Measurements from ENCODE around the gene CETN3.
A peak's percentile ranks its signal among the peaks of the same experiment; 100 is the strongest.

Gene CETN3

GRCh38 chr5:90408571-90409317, 812 bp downstream of the CETN3 start:
- Histone ChIP-seq H3K36me3 (ENCODE audit: control insufficient read depth, insufficient read depth, low read length) (no peaks in the 10 kb centered on the region), H3K27me3 (replicated peaks; ENCODE audit: control insufficient read depth, insufficient read depth, low read length) (no peaks in the 10 kb centered on the region), H3K4me3 (replicated peaks; ENCODE audit: low read depth, low read length) (peak overlapping the region; percentile 100)
- no peak for DNase-seq (ENCODE audit: extremely low read depth, insufficient read length)
- TF ChIP-seq CTCF (IDR thresholded peaks at IDR 0.05; ENCODE audit: insufficient read depth, low read length, poor library complexity, severe bottlenecking) = no peak

GRCh38 chr5:90406466-90406865, 3.1 kb downstream of the CETN3 start:
- no peak for DNase-seq (ENCODE audit: extremely low read depth, insufficient read length)
- H3K4me3 ChIP-seq (replicated peaks; ENCODE audit: low read depth, low read length) = no peak overlapping the region
- TF ChIP-seq CTCF (IDR thresholded peaks at IDR 0.05; ENCODE audit: insufficient read depth, low read length, poor library complexity, severe bottlenecking) = no peak
- no peaks in the 10 kb centered on the region for H3K36me3 ChIP-seq (ENCODE audit: control insufficient read depth, insufficient read depth, low read length)
- H3K27me3 ChIP-seq (replicated peaks; ENCODE audit: control insufficient read depth, insufficient read depth, low read length) = no peaks in the 10 kb centered on the region

GRCh38 chr5:90402521-90403255, 6.9 kb downstream of the CETN3 start:
- Histone ChIP-seq H3K27me3 (replicated peaks; ENCODE audit: control insufficient read depth, insufficient read depth, low read length) (no peaks in the 10 kb centered on the region), H3K36me3 (ENCODE audit: control insufficient read depth, insufficient read depth, low read length) (no peaks in the 10 kb centered on the region; the same call in 1 of the 2 replicates)
- DNase-seq (ENCODE audit: extremely low read depth, insufficient read length) = no peak

GRCh38 chr5:90399251-90399650, 10.3 kb downstream of the CETN3 start:
- DNase-seq (ENCODE audit: extremely low read depth, insufficient read length) = no peak
- no peak for TF ChIP-seq CTCF (IDR thresholded peaks at IDR 0.05; ENCODE audit: insufficient read depth, low read length, poor library complexity, severe bottlenecking)
- H3K36me3 ChIP-seq (ENCODE audit: control insufficient read depth, insufficient read depth, low read length) = no peaks in the 10 kb centered on the region; the same call in 1 of the 2 replicates
- H3K27me3 ChIP-seq (replicated peaks; ENCODE audit: control insufficient read depth, insufficient read depth, low read length) = no peaks in the 10 kb centered on the region
- no peak overlapping the region for H3K4me3 ChIP-seq (replicated peaks; ENCODE audit: low read depth, low read length)

More at GRCh38 chr5:90402521-90403255, 6.9 kb downstream of the CETN3 start:
- H3K4me3 ChIP-seq (replicated peaks; ENCODE audit: low read depth, low read length) = no peak overlapping the region
- TF ChIP-seq CTCF (IDR thresholded peaks at IDR 0.05; ENCODE audit: insufficient read depth, low read length, poor library complexity, severe bottlenecking) = no peak

- H3K27me3 ChIP-seq (replicated peaks; ENCODE audit: control insufficient read depth, insufficient read depth, low read length) = no peaks in the 10 kb centered on the region
- DNase-seq (ENCODE audit: extremely low read depth, insufficient read length) = no peak
- no peaks in the 10 kb centered on the region; the same call in 1 of the 2 replicates for H3K36me3 ChIP-seq (ENCODE audit: control insufficient read depth, insufficient read depth, low read length)
- no peak overlapping the region for H3K4me3 ChIP-seq (replicated peaks; ENCODE audit: low read depth, low read length)
- TF ChIP-seq CTCF (IDR thresholded peaks at IDR 0.05; ENCODE audit: insufficient read depth, low read length, poor library complexity, severe bottlenecking) = no peak
Measured at GRCh38 chr5:90398726-90399125, 10.8 kb downstream of the CETN3 start.

All from GM06990 (cell line).